ENCODE results near the gene GNG3. TPM values are rescaled to one million over a fixed set of nuclear protein-coding genes. Genes with fewer than 3 reads are reported as not detected.

GNG3 gene
- total RNA-seq (2014; rRNA removed) (not detected in 2 replicates), Bru-seq, nascent RNA (percentile 17 among the genes with signal in this experiment), BruChase-seq, experiment 1, labeled RNA remaining after a 6-hour chase (not detected), BruChase-seq, experiment 2, labeled RNA remaining after a 2-hour chase (not detected)
- long read RNA-seq, partial matches to known transcripts: 0 of 25 reads
- long read RNA-seq, other reads (novel, unspliced or antisense): 25 of 25 reads

DNA sequence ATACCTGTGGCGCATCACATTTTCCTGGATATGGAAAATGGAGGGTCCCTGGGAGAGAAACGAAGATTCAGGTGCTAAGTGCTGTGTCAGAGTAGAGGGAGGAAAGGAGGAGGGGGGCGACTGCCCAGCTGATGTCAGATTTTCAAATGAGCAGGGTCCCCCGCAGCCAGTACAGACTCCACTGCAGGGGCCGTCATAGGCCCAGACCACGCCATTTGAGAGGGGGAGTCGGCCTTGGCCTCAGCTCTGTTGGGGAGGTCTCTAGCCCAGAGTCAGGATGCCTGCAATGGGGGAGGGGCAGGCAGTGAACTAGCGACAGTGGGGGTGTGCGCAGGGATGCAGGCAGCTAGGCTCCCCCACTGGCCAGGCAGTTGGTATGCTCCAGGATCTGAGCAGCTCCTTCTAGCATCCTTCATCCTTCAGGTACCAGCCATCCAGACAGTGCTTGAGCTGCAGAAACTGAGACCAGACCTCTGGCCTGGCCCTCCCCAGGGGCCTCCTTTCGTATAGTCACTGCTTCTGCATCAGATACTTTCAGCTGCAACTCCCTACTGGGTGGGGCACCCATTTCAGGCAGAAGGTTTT is at the start of gene GNG3, which contains the start of gene BSCL2:
Gene GNG3 (plus strand): TSS at position 400 of the 585 bp plus-strand sequence. CDS start 620 bp downstream, outside the sequence.
Gene BSCL2 (minus strand): TSS at position 148 of the 585 bp plus-strand sequence. CDS start 229 bp downstream, outside the sequence.
- no peaks in the 10 kb centered on the region for H3K9me2 ChIP-seq (replicated peaks; ENCODE audit: low read length)
- 0 out of 2 replicates have a peak within 1 kb of the TSS, but pooled peaks have one; percentile 2 for H3K27ac ChIP-seq (ENCODE audit: low read length)
- ChIA-PET CTCF (no interaction called here), POLR2A (ENCODE audit: unreplicated experiment) (interaction anchor here (0.6 kb wide), 1 partner anchor 46 kb away, joined by 4 read pairs; the partner anchor contains the start of gene ZBTB3)
- peak within 1 kb of the TSS; percentile 89 for H3K4me2 ChIP-seq (ENCODE audit: low read length)
- no peaks in the 10 kb centered on the region for H3K27me3 ChIP-seq (ENCODE audit: low read length)
- peaks cover 17% of the 10 kb centered on the region for H3K4me1 ChIP-seq (ENCODE audit: insufficient read depth, low read length)
- H4K20me1 ChIP-seq (ENCODE audit: low read length): no peaks in the 10 kb centered on the region
- H3K9ac ChIP-seq (ENCODE audit: low read length): no peak within 1 kb of the TSS
- ATAC-seq (no peak), DNase-seq (no peak)
- peak within 1 kb of the TSS; percentile 87 for H3K4me3 ChIP-seq (ENCODE audit: low read length)
- peaks cover 6% of the 10 kb centered on the region for H3F3A ChIP-seq (ENCODE audit: low read length, unreplicated experiment)
- H3K79me2 ChIP-seq (ENCODE audit: low read length): 0 out of 2 replicates have a peak, but pooled peaks cover 5% of the 10 kb centered on the region
- no TSS peak for BruUV-seq (replicated peaks)
- peak within 1 kb of the TSS; percentile 76 for H2AFZ ChIP-seq (ENCODE audit: low read length)
- TF ChIP-seq EZH2phosphoT487 (IDR thresholded peaks at IDR 0.05; ENCODE audit: borderline replicate concordance, low read length) (no peak), EZH2 (IDR thresholded peaks at IDR 0.05; ENCODE audit: low read length, unreplicated experiment) (no peak)
- TF ChIP-seq, protein P1, sequence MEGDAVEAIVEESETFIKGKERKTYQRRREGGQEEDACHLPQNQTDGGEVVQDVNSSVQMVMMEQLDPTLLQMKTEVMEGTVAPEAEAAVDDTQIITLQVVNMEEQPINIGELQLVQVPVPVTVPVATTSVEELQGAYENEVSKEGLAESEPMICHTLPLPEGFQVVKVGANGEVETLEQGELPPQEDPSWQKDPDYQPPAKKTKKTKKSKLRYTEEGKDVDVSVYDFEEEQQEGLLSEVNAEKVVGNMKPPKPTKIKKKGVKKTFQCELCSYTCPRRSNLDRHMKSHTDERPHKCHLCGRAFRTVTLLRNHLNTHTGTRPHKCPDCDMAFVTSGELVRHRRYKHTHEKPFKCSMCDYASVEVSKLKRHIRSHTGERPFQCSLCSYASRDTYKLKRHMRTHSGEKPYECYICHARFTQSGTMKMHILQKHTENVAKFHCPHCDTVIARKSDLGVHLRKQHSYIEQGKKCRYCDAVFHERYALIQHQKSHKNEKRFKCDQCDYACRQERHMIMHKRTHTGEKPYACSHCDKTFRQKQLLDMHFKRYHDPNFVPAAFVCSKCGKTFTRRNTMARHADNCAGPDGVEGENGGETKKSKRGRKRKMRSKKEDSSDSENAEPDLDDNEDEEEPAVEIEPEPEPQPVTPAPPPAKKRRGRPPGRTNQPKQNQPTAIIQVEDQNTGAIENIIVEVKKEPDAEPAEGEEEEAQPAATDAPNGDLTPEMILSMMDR (conservative IDR thresholded peaks at IDR 0.05; ENCODE audit: low read depth, low read length): no peak
- intact Hi-C loops (cut with micrococcal nuclease): loop anchor here (2.0 kb wide), 1 partner anchor 21 kb away; the partner anchor contains the start of gene TTC9C
- no peaks in the 10 kb centered on the region for H3K9me3 ChIP-seq (ENCODE audit: low read length)
- peaks cover 26% of the 10 kb centered on the region for H3K36me3 ChIP-seq (ENCODE audit: low read depth, low read length)

DNA sequence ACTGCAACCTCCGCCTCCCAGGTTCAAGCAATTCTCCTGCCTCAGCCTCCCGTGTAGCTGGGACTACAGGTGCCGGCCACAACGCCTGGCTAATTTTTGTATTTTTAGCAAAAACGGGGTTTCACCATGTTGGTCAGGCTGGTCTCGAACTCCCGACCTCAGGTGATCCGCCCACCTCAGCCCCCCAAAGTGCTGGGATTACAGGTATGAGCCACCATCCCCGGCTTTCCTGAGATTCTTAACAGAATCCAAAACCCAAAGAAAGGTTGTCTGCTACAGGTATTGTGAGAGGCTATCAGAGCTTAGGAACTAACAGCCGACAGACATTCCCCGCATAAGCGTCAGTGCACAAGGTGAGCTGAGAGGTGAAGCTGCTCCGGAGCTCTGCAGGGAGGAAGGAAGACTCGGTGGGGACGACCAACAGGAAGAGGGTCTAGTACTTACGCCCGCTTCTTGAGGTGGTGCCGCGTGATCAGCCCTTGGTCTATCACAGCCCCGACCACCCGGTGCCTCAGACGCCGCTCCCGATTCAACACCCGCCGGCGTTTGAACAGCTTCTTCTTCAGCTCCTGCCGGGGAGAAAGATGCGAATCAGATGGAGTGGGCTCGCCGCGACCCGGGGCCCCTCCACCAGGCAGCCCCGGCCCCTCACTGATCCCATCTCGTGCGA is 42.9 kb upstream of the GNG3 start:
- Histone ChIP-seq H3K9me3 (ENCODE audit: low read length) (no peaks in the 10 kb centered on the region), H3K4me3 (ENCODE audit: low read length) (peak overlapping the region; percentile 98), H3K79me2 (ENCODE audit: low read length) (peaks cover 53% of the 10 kb centered on the region), H3K4me2 (ENCODE audit: low read length) (peak overlapping the region; percentile 93), H3K9me2 (replicated peaks; ENCODE audit: low read length) (no peaks in the 10 kb centered on the region), H4K20me1 (ENCODE audit: low read length) (peaks cover 14% of the 10 kb centered on the region; the same call in 1 of the 2 replicates), H3K9ac (ENCODE audit: low read length) (peak overlapping the region; percentile 92), H2AFZ (ENCODE audit: low read length) (peak overlapping the region; percentile 97), H3F3A (ENCODE audit: low read length, unreplicated experiment) (peaks cover 11% of the 10 kb centered on the region), H3K36me3 (ENCODE audit: low read depth, low read length) (peaks cover 16% of the 10 kb centered on the region), H3K27ac (ENCODE audit: low read length) (peak overlapping the region; percentile 36), H3K27me3 (ENCODE audit: low read length) (no peaks in the 10 kb centered on the region), H3K4me1 (ENCODE audit: insufficient read depth, low read length) (peaks cover 20% of the 10 kb centered on the region)
- intact Hi-C loops (cut with micrococcal nuclease): no loop called here
- POLR2A ChIA-PET (ENCODE audit: unreplicated experiment): interaction anchor here (0.5 to 2.1 kb wide), 17 partner anchors 8 to 1678 kb away, joined by 3 to 22 read pairs (median 5); partner anchors contain the start of genes EEF1G, HNRNPUL2, INTS5 and MTA2
- DNase-seq (peak; percentile 78), ATAC-seq (peak; percentile 55)
- BruUV-seq (replicated peaks): TSS peak; percentile 75
- TF ChIP-seq, protein P1 (conservative IDR thresholded peaks at IDR 0.05; ENCODE audit: low read depth, low read length): no peak
- TF ChIP-seq EZH2 (IDR thresholded peaks at IDR 0.05; ENCODE audit: low read length, unreplicated experiment) (no peak), EZH2phosphoT487 (IDR thresholded peaks at IDR 0.05; ENCODE audit: borderline replicate concordance, low read length) (no peak)
- CTCF ChIA-PET: interaction anchor here (0.5 to 1.7 kb wide), 4 partner anchors 11 to 53 kb away, joined by 3 to 8 read pairs (median 6); partner anchors contain the start of gene B3GAT3
